WTC11 (cell line): ENCODE measurements around the gene VPS33B. TPM values are rescaled to one million over a fixed set of nuclear protein-coding genes. Genes with fewer than 3 reads are reported as not detected.
A peak's percentile ranks its signal among the peaks of the same experiment; 100 is the strongest.

Experiments
- CBFB ChIP-seq: sonication (generic); formaldehyde crosslinking; IDR thresholded peaks from 2 replicates; pipeline ENCODE4 v1.8.1; 2022; ENCODE audit warnings: mild to moderate bottlenecking, low read depth, missing genetic modification reagents
- CREB1 ChIP-seq: sonication (generic); formaldehyde crosslinking; IDR thresholded peaks from 2 replicates; pipeline ENCODE4 v1.8.0; 2023; ENCODE audit warnings: mild to moderate bottlenecking, missing genetic modification reagents
- CREM ChIP-seq: sonication (generic); formaldehyde crosslinking; IDR thresholded peaks from 2 replicates; pipeline ENCODE4 v1.8.1; 2022; ENCODE audit warnings: mild to moderate bottlenecking, missing genetic modification reagents, moderate library complexity
- ETV6 ChIP-seq: sonication (generic); formaldehyde crosslinking; IDR thresholded peaks from 2 replicates; pipeline ENCODE4 v1.8.1; 2022; ENCODE audit warnings: mild to moderate bottlenecking, missing genetic modification reagents
- FOXK1 ChIP-seq: sonication (generic); formaldehyde crosslinking; IDR thresholded peaks from 2 replicates; pipeline ENCODE4 v1.8.0; 2022; ENCODE audit warnings: mild to moderate bottlenecking, moderate library complexity, missing genetic modification reagents
- FOXP1 ChIP-seq: sonication (generic); formaldehyde crosslinking; IDR thresholded peaks from 2 replicates; pipeline ENCODE4 v1.8.0; 2022; ENCODE audit warnings: missing genetic modification reagents, mild to moderate bottlenecking, moderate library complexity, borderline replicate concordance
- GABPB1 ChIP-seq: sonication (generic); formaldehyde crosslinking; IDR thresholded peaks from 2 replicates; pipeline ENCODE4 v1.8.1; 2023; ENCODE audit warnings: mild to moderate bottlenecking, missing genetic modification reagents
- JAZF1 ChIP-seq: fragments of 250-450 bp; sonication (Bioruptor Pico); IDR thresholded peaks from 2 replicates; pipeline ENCODE4 v1.9.0; 2021; ENCODE audit warnings: moderate library complexity, mild to moderate bottlenecking, inconsistent platforms
- JUN ChIP-seq: sonication (generic); formaldehyde crosslinking; IDR thresholded peaks from 2 replicates; pipeline ENCODE4 v1.8.0; 2023; ENCODE audit warnings: mild to moderate bottlenecking, missing genetic modification reagents
- MAX ChIP-seq: sonication (generic); formaldehyde crosslinking; IDR thresholded peaks from 2 replicates; pipeline ENCODE4 v1.8.0; 2022; ENCODE audit warnings: mild to moderate bottlenecking, missing genetic modification reagents
- MYBL2 ChIP-seq: sonication (generic); formaldehyde crosslinking; IDR thresholded peaks from 2 replicates; pipeline ENCODE4 v1.8.1; 2023; ENCODE audit warnings: mild to moderate bottlenecking, moderate library complexity, missing genetic modification reagents
- NR2C2 ChIP-seq: sonication (generic); formaldehyde crosslinking; IDR thresholded peaks from 2 replicates; pipeline ENCODE4 v1.8.0; 2022; ENCODE audit warnings: mild to moderate bottlenecking, missing genetic modification reagents
- SMAD3 ChIP-seq: sonication (generic); formaldehyde crosslinking; IDR thresholded peaks from 2 replicates; pipeline ENCODE4 v1.8.0; 2022; ENCODE audit warnings: missing genetic modification reagents, mild to moderate bottlenecking, borderline replicate concordance
- SOX15 ChIP-seq: fragments of 250-450 bp; sonication (Bioruptor Pico); IDR thresholded peaks from 2 replicates; pipeline ENCODE4 v1.9.0; 2021; ENCODE audit warnings: mild to moderate bottlenecking
- SP1 ChIP-seq: sonication (generic); formaldehyde crosslinking; conservative IDR thresholded peaks from 2 replicates; pipeline ENCODE4 v1.8.1; 2022; ENCODE audit warnings: missing genetic modification reagents
- TCF7 ChIP-seq: sonication (generic); formaldehyde crosslinking; IDR thresholded peaks from 2 replicates; pipeline ENCODE4 v1.8.0; 2022; ENCODE audit warnings: mild to moderate bottlenecking, low read depth, missing genetic modification reagents, moderate library complexity
- ZBTB21 ChIP-seq: sonication (generic); formaldehyde crosslinking; IDR thresholded peaks from 2 replicates; pipeline ENCODE4 v1.8.1; 2023; ENCODE audit warnings: mild to moderate bottlenecking, missing genetic modification reagents, borderline replicate concordance
- ZNF121 ChIP-seq: sonication (generic); formaldehyde crosslinking; IDR thresholded peaks from 2 replicates; pipeline ENCODE4 v1.8.0; 2023; ENCODE audit warnings: missing genetic modification reagents
- ZNF219 ChIP-seq: sonication (generic); formaldehyde crosslinking; IDR thresholded peaks from 2 replicates; pipeline ENCODE4 v1.8.0; 2023; ENCODE audit warnings: missing genetic modification reagents, mild to moderate bottlenecking, borderline replicate concordance
- ZNF317 ChIP-seq: sonication (generic); formaldehyde crosslinking; IDR thresholded peaks from 2 replicates; pipeline ENCODE4 v1.8.1; 2023; ENCODE audit warnings: low read depth, mild to moderate bottlenecking, moderate library complexity, missing genetic modification reagents, borderline replicate concordance
- ZNF396 ChIP-seq: fragments of 250-450 bp; sonication (Bioruptor Pico); IDR thresholded peaks from 2 replicates; pipeline ENCODE4 v1.8.0; 2021; ENCODE audit warnings: mild to moderate bottlenecking, moderate library complexity, borderline replicate concordance
- ZNF416 ChIP-seq: fragments of 250-450 bp; sonication (Bioruptor Pico); IDR thresholded peaks from 2 replicates; pipeline ENCODE4 v1.9.0; 2021; ENCODE audit warnings: mild to moderate bottlenecking, inconsistent platforms
- ZNF532 ChIP-seq: fragments of 250-450 bp; sonication (Bioruptor Pico); IDR thresholded peaks from 2 replicates; pipeline ENCODE4 v1.9.0; 2021; ENCODE audit warnings: mild to moderate bottlenecking, borderline replicate concordance
- ZNF671 ChIP-seq: fragments of 250-450 bp; sonication (Bioruptor Pico); IDR thresholded peaks from 2 replicates; pipeline ENCODE4 v1.8.0; 2021; ENCODE audit warnings: mild to moderate bottlenecking
- total RNA-seq: library from RNA; stranded (reverse); gene quantifications from 3 replicates; pipeline ENCODE4 v1.2.3, GENCODE V29; 2021
- TF ChIP-seq, protein P1 (sequence below): fragments of 200-600 bp; IDR thresholded peaks from 2 replicates; pipeline ENCODE4 v1.8.0; 2022; ENCODE audit warnings: antibody characterized with exemption
- TF ChIP-seq, protein P2 (sequence below): sonication (generic); formaldehyde crosslinking; IDR thresholded peaks from 2 replicates; pipeline ENCODE4 v1.8.1; 2022; ENCODE audit warnings: mild to moderate bottlenecking, moderate library complexity, missing genetic modification reagents
- TF ChIP-seq, protein P3 (sequence below): sonication (generic); formaldehyde crosslinking; IDR thresholded peaks from 2 replicates; pipeline ENCODE4 v1.8.1; 2022; ENCODE audit warnings: low read depth, missing genetic modification reagents, borderline replicate concordance

Gene VPS33B
- total RNA-seq, 1 experiment from 2014 or later: 21.1 TPM

DNA sequence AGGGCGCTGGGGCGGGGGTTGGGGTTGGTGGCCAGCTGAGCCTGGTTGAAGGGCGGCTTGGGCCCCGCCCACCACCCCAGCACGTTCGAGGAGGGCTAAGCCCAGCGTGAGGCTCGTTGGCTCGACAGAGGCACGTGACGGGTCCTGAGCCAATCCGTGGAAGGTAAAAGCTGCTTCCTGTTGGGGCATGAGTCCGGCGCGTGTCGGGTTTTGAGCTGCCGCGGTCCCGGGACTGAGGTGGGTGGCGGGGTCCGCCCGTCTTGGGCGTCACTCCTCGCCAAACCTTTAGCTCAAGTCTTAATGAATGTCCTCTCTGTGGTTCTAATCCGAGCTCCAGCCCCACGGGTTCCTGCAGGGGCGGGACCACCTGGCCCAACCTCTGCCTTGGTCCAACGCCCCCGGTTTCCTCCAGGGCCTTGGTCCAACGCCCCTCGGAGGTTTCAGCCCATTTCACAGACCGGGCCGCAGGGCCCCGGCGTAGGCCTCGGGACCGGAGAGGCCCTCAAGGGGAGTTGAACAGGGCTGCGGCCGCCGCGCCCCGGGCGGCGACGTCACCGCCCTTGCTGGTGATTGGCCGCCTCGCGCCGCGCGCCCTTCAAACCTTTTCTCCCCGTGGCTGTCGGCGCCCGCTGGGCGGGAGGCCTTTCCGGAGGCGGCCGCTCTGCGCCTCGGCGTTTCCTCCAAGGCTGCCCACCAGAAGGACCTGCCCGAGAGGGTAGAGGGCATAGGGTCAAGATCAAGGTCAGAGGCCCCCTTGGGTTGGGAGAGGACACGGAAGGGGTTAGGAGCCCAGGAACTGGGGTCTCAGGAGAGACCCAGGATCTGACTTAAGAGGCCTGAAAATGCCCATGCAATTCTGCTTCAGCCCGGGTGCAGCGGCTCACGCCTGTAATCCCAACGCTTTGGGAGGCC, 67.4 kb downstream of the VPS33B start, which contains the start of gene RCCD1 (continued):
- TF ChIP-seq ZNF416 (CRISPR knock-in tag): no peak; the same call in 1 of the 2 replicates
- TF ChIP-seq ZBTB21: no peak
- TF ChIP-seq, protein P1, sequence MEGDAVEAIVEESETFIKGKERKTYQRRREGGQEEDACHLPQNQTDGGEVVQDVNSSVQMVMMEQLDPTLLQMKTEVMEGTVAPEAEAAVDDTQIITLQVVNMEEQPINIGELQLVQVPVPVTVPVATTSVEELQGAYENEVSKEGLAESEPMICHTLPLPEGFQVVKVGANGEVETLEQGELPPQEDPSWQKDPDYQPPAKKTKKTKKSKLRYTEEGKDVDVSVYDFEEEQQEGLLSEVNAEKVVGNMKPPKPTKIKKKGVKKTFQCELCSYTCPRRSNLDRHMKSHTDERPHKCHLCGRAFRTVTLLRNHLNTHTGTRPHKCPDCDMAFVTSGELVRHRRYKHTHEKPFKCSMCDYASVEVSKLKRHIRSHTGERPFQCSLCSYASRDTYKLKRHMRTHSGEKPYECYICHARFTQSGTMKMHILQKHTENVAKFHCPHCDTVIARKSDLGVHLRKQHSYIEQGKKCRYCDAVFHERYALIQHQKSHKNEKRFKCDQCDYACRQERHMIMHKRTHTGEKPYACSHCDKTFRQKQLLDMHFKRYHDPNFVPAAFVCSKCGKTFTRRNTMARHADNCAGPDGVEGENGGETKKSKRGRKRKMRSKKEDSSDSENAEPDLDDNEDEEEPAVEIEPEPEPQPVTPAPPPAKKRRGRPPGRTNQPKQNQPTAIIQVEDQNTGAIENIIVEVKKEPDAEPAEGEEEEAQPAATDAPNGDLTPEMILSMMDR: no peak
- no peak for TF ChIP-seq ZNF396
- TF ChIP-seq ZNF219 (CRISPR knock-in tag): no peak
- TF ChIP-seq MAX (CRISPR knock-in tag): peak; percentile 93
- 0 out of 2 replicates have a peak, but pooled peaks have one; percentile 53 for TF ChIP-seq SMAD3 (CRISPR knock-in tag)
- TF ChIP-seq SOX15 (CRISPR knock-in tag): no peak
- 0 out of 2 replicates have a peak, but pooled peaks have one; percentile 30 for TF ChIP-seq ZNF317
- no peak for TF ChIP-seq JAZF1
- TF ChIP-seq JUN (CRISPR knock-in tag): no peak
- TF ChIP-seq CREM: peak; percentile 57
- 0 out of 2 replicates have a peak, but pooled peaks have one; percentile 58 for TF ChIP-seq ZNF671 (CRISPR knock-in tag)
- TF ChIP-seq FOXP1: peak; percentile 90; the same call in 1 of the 2 replicates
- peak; percentile 59; the same call in 1 of the 2 replicates for TF ChIP-seq GABPB1 (CRISPR knock-in tag)
- TF ChIP-seq, protein P2, sequence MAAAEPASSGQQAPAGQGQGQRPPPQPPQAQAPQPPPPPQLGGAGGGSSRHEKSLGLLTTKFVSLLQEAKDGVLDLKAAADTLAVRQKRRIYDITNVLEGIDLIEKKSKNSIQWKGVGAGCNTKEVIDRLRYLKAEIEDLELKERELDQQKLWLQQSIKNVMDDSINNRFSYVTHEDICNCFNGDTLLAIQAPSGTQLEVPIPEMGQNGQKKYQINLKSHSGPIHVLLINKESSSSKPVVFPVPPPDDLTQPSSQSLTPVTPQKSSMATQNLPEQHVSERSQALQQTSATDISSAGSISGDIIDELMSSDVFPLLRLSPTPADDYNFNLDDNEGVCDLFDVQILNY: peak; percentile 50; the same call in 1 of the 2 replicates
- TF ChIP-seq, protein P3, sequence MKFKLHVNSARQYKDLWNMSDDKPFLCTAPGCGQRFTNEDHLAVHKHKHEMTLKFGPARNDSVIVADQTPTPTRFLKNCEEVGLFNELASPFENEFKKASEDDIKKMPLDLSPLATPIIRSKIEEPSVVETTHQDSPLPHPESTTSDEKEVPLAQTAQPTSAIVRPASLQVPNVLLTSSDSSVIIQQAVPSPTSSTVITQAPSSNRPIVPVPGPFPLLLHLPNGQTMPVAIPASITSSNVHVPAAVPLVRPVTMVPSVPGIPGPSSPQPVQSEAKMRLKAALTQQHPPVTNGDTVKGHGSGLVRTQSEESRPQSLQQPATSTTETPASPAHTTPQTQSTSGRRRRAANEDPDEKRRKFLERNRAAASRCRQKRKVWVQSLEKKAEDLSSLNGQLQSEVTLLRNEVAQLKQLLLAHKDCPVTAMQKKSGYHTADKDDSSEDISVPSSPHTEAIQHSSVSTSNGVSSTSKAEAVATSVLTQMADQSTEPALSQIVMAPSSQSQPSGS (CRISPR knock-in tag): no peak
- no peak for TF ChIP-seq CBFB
- TF ChIP-seq MYBL2 (CRISPR knock-in tag): peak; percentile 95
- TF ChIP-seq TCF7 (CRISPR knock-in tag): no peak
- peak; percentile 77 for TF ChIP-seq ETV6
- TF ChIP-seq NR2C2: no peak
- TF ChIP-seq CREB1 (CRISPR knock-in tag): no peak
- TF ChIP-seq ZNF532 (CRISPR knock-in tag): no peak; the same call in 1 of the 2 replicates
- TF ChIP-seq ZNF121 (CRISPR knock-in tag): peak; percentile 86; the same call in 1 of the 2 replicates
- peak; percentile 79; the same call in 1 of the 2 replicates for TF ChIP-seq FOXK1
- peak; percentile 53 for TF ChIP-seq SP1 (CRISPR knock-in tag)
